MM.1S (cell line): ENCODE data around the gene FYB1.

Source experiments
- DNase-seq: peaks from one replicate; pipeline ENCODE4 v3.0.0-alpha.2; 2015
- H2AFZ ChIP-seq: fragments of 300-600 bp; sonication (generic); 2 replicates; pipeline ENCODE4 v1.6.0; 2016; ENCODE audit warnings: antibody characterized with exemption, low read length
- H3F3A ChIP-seq: fragments of 300-600 bp; sonication (generic); 2 replicates; pipeline ENCODE4 v1.6.1; 2016; ENCODE audit warnings: mild to moderate bottlenecking, antibody characterized with exemption, low read length, moderate library complexity, mixed read lengths; ENCODE audit not compliant: insufficient read depth
- H3K27ac ChIP-seq: fragments of 300-600 bp; sonication (generic); 2 replicates; pipeline ENCODE4 v1.5.1; 2016; ENCODE audit warnings: mild to moderate bottlenecking, low read length
- H3K27me3 ChIP-seq: fragments of 300-600 bp; sonication (generic); replicated peaks from 2 replicates; pipeline ENCODE4 v1.6.0; 2016; ENCODE audit warnings: low read length; ENCODE audit not compliant: insufficient read depth
- H3K36me3 ChIP-seq: fragments of 300-600 bp; sonication (generic); replicated peaks from 2 replicates; pipeline ENCODE4 v1.6.1; 2016; ENCODE audit warnings: mild to moderate bottlenecking, low read length, mixed read lengths; ENCODE audit not compliant: insufficient read depth
- H3K4me1 ChIP-seq: fragments of 300-600 bp; sonication (generic); 2 replicates; pipeline ENCODE4 v1.6.1; 2016; ENCODE audit warnings: low read length, mixed read lengths
- H3K4me2 ChIP-seq: fragments of 300-600 bp; sonication (generic); 2 replicates; pipeline ENCODE4 v1.6.0; 2016; ENCODE audit warnings: low read depth, low read length
- H3K4me3 ChIP-seq: fragments of 300-600 bp; sonication (generic); 2 replicates; pipeline ENCODE4 v1.5.1; 2016; ENCODE audit warnings: low read length, mixed read lengths
- H3K79me2 ChIP-seq: fragments of 300-600 bp; sonication (generic); 2 replicates; pipeline ENCODE4 v1.6.1; 2016; ENCODE audit warnings: mixed run types, low read length, mixed read lengths
- H3K9ac ChIP-seq: fragments of 300-600 bp; sonication (generic); 2 replicates; pipeline ENCODE4 v1.6.1; 2016; ENCODE audit warnings: low read length, mixed read lengths
- H3K9me2 ChIP-seq: fragments of 300-600 bp; sonication (generic); replicated peaks from 2 replicates; pipeline ENCODE4 v1.6.1; 2016; ENCODE audit warnings: mild to moderate bottlenecking, low read length, mixed read lengths; ENCODE audit not compliant: insufficient read depth
- H3K9me3 ChIP-seq: fragments of 300-600 bp; sonication (generic); replicated peaks from 2 replicates; pipeline ENCODE4 v1.6.1; 2016; ENCODE audit warnings: mild to moderate bottlenecking, low read length, mixed read lengths; ENCODE audit not compliant: insufficient read depth
- H4K20me1 ChIP-seq: fragments of 300-600 bp; sonication (generic); 2 replicates; pipeline ENCODE4 v1.6.1; 2016; ENCODE audit warnings: mild to moderate bottlenecking, low read length, moderate library complexity, mixed read lengths; ENCODE audit not compliant: insufficient read depth
- CTCF ChIP-seq: fragments of 300-600 bp; sonication (generic); IDR thresholded peaks from 2 replicates; pipeline ENCODE4 v1.5.1; 2016; ENCODE audit warnings: antibody characterized with exemption, low read length, mixed read lengths
- EZH2 ChIP-seq: fragments of 300-600 bp; sonication (generic); optimal IDR thresholded peaks from 2 replicates; pipeline ENCODE3; 2017; ENCODE audit warnings: low read depth, mild to moderate bottlenecking, antibody characterized with exemption, low read length, mixed read lengths
- EZH2phosphoT487 ChIP-seq: fragments of 300-600 bp; sonication (generic); IDR thresholded peaks from 2 replicates; pipeline ENCODE4 v1.6.1; 2018; ENCODE audit warnings: antibody characterized with exemption, low read length

Gene FYB1

GRCh38 chr5:39108987-39109386, 110.4 kb downstream of the FYB1 start:
- no peaks in the 10 kb centered on the region for H3K9me2 ChIP-seq
- H4K20me1 ChIP-seq, result no peaks in the 10 kb centered on the region
- H3K9me3 ChIP-seq, result no peaks in the 10 kb centered on the region
- H2AFZ ChIP-seq, result no peak overlapping the region
- no peaks in the 10 kb centered on the region for H3K4me1 ChIP-seq
- no peak overlapping the region for H3K9ac ChIP-seq
- TF ChIP-seq EZH2 (no peak), EZH2phosphoT487 (no peak), CTCF (no peak)
- no peaks in the 10 kb centered on the region for H3K27me3 ChIP-seq
- H3F3A ChIP-seq, result no peaks in the 10 kb centered on the region
- H3K79me2 ChIP-seq, result no peaks in the 10 kb centered on the region
- no peak overlapping the region for H3K27ac ChIP-seq
- no peak overlapping the region for H3K4me2 ChIP-seq
- no peak for DNase-seq
- H3K36me3 ChIP-seq, result no peaks in the 10 kb centered on the region
- no peak overlapping the region for H3K4me3 ChIP-seq

DNA sequence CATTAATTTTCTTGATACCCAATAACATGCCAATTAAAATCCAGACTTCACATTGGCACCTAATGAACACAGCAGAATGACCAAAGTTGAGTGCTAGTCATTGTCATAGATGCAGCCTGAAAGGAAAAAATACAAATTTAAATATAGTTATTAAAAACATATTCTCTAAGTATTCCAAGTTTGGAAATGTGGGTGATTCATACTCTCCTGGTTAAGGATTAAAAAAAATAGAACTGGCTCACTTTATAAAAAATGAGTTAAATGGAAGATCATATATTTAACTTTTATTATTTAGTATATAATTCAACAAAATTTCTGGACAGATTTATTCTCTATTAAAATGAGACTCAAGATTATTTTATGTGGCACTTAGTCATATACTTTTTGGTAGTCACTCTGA, 112.0 kb downstream of the FYB1 start:
- no peak overlapping the region for H2AFZ ChIP-seq
- H4K20me1 ChIP-seq, result no peaks in the 10 kb centered on the region
- no peaks in the 10 kb centered on the region for H3F3A ChIP-seq
- TF ChIP-seq EZH2, result no peak
- no peak for TF ChIP-seq CTCF
- TF ChIP-seq EZH2phosphoT487, result no peak
- no peaks in the 10 kb centered on the region for H3K79me2 ChIP-seq
- H3K4me1 ChIP-seq, result no peaks in the 10 kb centered on the region
- no peaks in the 10 kb centered on the region for H3K27me3 ChIP-seq
- no peaks in the 10 kb centered on the region for H3K9me3 ChIP-seq
- DNase-seq, result no peak
- H3K4me3 ChIP-seq, result no peak overlapping the region
- no peak overlapping the region for H3K4me2 ChIP-seq
- no peaks in the 10 kb centered on the region for H3K36me3 ChIP-seq
- H3K9me2 ChIP-seq, result no peaks in the 10 kb centered on the region
- no peak overlapping the region for H3K9ac ChIP-seq
- no peak overlapping the region for H3K27ac ChIP-seq

- Histone ChIP-seq H3K4me2 (peak overlapping the region; percentile 14; the same call in 1 of the 2 replicates), H4K20me1 (no peaks in the 10 kb centered on the region)
Observed at GRCh38 chr5:39106322-39106721, 113.0 kb downstream of the FYB1 start.

More at GRCh38 chr5:39106322-39106721, 113.0 kb downstream of the FYB1 start:
- no peaks in the 10 kb centered on the region for H3K4me1 ChIP-seq
- H3K79me2 ChIP-seq, result no peaks in the 10 kb centered on the region
- TF ChIP-seq EZH2 (no peak), CTCF (peak; percentile 44), EZH2phosphoT487 (no peak)
- no peaks in the 10 kb centered on the region for H3F3A ChIP-seq
- no peaks in the 10 kb centered on the region for H3K9me3 ChIP-seq
- DNase-seq, result peak; percentile 15
- no peaks in the 10 kb centered on the region for H3K27me3 ChIP-seq
- H3K9me2 ChIP-seq, result no peaks in the 10 kb centered on the region
- H3K36me3 ChIP-seq, result no peaks in the 10 kb centered on the region
- no peak overlapping the region for H3K9ac ChIP-seq
- H2AFZ ChIP-seq, result no peak overlapping the region
- H3K4me3 ChIP-seq, result no peak overlapping the region
- no peak overlapping the region for H3K27ac ChIP-seq
